GM13976 (cell line): ENCODE data around the gene OR4E2.

ENCODE experiments used
- DNase-seq: peaks from one replicate; pipeline ENCODE4 v3.0.0; 2012; ENCODE audit warnings: low spot score
- CTCF ChIP-seq: IDR thresholded peaks from 2 replicates; pipeline ENCODE4 v1.5.1; 2012; ENCODE audit warnings: borderline replicate concordance, mild to moderate bottlenecking; ENCODE audit not compliant: insufficient read depth; ENCODE audit errors: extremely low read depth, missing control alignments, control extremely low read depth
- in situ Hi-C: fragments of 300-500 bp; cut with MboI; formaldehyde crosslinking; loops from one replicate; pipeline ENCODE4 v1.12.0; 2022; ENCODE audit warnings: low sequenced_read_pairs, mixed read lengths, inconsistent platforms; ENCODE audit not compliant: unreplicated experiment

Gene OR4E2

GRCh38 chr14:21634840-21635239, 18.8 kb upstream of the OR4E2 start, which contains the start of gene OR10G2:
OR10G2 (minus strand) TSS chr14:21634940; CDS start chr14:21634842, 98 bp downstream.
- in situ Hi-C loops = no loop called here

DNA sequence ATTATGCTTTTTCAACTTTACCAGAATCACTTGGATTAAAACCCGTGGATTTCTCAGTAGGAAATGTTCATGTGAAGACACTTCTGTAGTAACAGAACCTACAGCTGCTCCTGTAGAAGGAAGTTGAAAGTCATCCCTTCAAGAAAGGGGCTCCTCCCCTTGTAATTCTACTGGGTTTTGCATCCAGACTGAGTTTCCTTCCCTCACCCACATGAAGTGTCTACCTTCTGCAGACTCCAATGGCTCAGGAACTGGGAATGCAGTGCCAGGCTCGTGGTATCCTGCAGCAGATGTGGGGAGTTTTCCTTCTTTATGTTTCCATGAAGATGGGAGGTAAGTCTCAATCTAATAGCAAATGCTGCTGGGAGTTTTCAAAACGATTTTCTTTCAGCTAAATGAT, 11.0 kb upstream of the OR4E2 start:
- in situ Hi-C loops = no loop called here
- no peak for DNase-seq
- TF ChIP-seq CTCF = no peak

More at GRCh38 chr14:21634840-21635239, 18.8 kb upstream of the OR4E2 start, which contains the start of gene OR10G2:
- TF ChIP-seq CTCF = no peak
- DNase-seq = no peak

- no peak for TF ChIP-seq CTCF
- in situ Hi-C loops = no loop called here
- DNase-seq = no peak
Observed at GRCh38 chr14:21643407-21643806, 10.2 kb upstream of the OR4E2 start.

DNA sequence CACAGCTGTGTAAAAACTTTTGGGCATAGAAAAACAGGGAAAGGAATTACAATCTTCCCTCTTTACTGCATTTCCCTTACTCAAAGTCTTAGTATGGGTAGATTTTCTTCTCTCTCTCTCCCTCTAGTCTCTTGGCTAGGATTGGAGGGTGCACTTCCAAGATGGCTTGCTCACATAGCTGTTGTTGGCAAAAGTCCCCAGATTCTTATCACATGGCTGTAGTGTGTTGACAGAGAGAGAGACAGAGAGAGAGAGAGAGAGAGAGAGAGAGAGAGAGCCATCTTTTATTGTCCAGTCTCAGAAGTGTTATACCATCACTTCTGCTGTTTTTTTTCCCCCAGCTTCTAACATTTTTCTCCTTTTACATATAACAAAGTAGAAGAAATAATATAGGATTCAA, 6.3 kb upstream of the OR4E2 start:
- in situ Hi-C loops = no loop called here
- no peak for DNase-seq
- TF ChIP-seq CTCF = no peak

GRCh38 chr14:21652209-21652808, 1.3 kb upstream of the OR4E2 start:
- in situ Hi-C loops = no loop called here
- no peak for DNase-seq
- no peak for TF ChIP-seq CTCF

GRCh38 chr14:21654215-21654614, 580 bp downstream of the OR4E2 start:
- in situ Hi-C loops = no loop called here
- TF ChIP-seq CTCF = no peak
- DNase-seq = no peak
